GM12878 (cell line): ENCODE measurements around the gene BZW2. TPM values are rescaled to one million over a fixed set of nuclear protein-coding genes. Genes with fewer than 3 reads are reported as not detected.

Source experiments
- ATAC-seq: fragments of 200-7000 bp; cut with Tn5 transposase; 3 replicates; pipeline ENCODE4 v1.9.1; 2020; ENCODE audit warnings: mild to moderate bottlenecking, moderate library complexity
- BruUV-seq: library from RNA; stranded (reverse); fragments of 400-500 nt; replicated peaks from 2 replicates; lab custom pipeline; 2021; lab: Mats Ljungman, UMichigan
- CTCF ChIA-PET: fragments of 300-600 bp; sonication (Branson Sonifier 250); formaldehyde crosslinking; extraction: SDS; loops from one replicate; lab custom pipeline; 2021; ENCODE audit warnings: inconsistent platforms; lab: Yijun Ruan, JAX
- POLR2A ChIA-PET: fragments of 350-600 bp; formaldehyde crosslinking; extraction: SDS; loops from one replicate; lab custom pipeline; 2021; ENCODE audit warnings: inconsistent platforms; lab: Charles Lee
- RAD21 ChIA-PET: fragments of 300-600 bp; sonication (Branson Sonifier 250); formaldehyde crosslinking; loops from one replicate; lab custom pipeline; 2023; ENCODE audit warnings: antibody characterized with exemption; ENCODE audit not compliant: unreplicated experiment; lab: Charles Lee
- SMC1A ChIA-PET: fragments of 300-600 bp; sonication (Branson Sonifier 250); formaldehyde crosslinking; loops from one replicate; lab custom pipeline; 2023; ENCODE audit not compliant: unreplicated experiment, uncharacterized antibody; lab: Charles Lee
- DNase-seq: peaks from one replicate; pipeline ENCODE4 v3.0.0-alpha.2; 2011; ENCODE audit warnings: low read depth, low spot score
- FAIRE-seq: peaks from 3 replicates; lab custom pipeline; 2011; peaks lifted over from hg19 to GRCh38; lab: Jason Lieb, UNC
- H2AFZ ChIP-seq: 2 replicates; pipeline ENCODE4 v1.6.0; 2011; ENCODE audit warnings: low read depth, low read length, control low read depth; ENCODE audit not compliant: control insufficient read depth
- H3K27ac ChIP-seq: 2 replicates; pipeline ENCODE4 v1.5.1; 2011; ENCODE audit warnings: control low read depth; ENCODE audit not compliant: control insufficient read depth, insufficient read depth
- H3K27me3 ChIP-seq, 2 experiments: replicated peaks in 1 of 2; 2 replicates each; pipeline versions ENCODE4 v1.6.0 to v1.6.1; 2011; ENCODE audit warnings: low read length in 1 of 2; ENCODE audit not compliant: control insufficient read depth in 2 of 2, insufficient read depth in 2 of 2
- H3K36me3 ChIP-seq, 2 experiments: 2 replicates each; pipeline ENCODE4 v1.5.1; 2011; ENCODE audit warnings: low read length in 1 of 2; ENCODE audit not compliant: control insufficient read depth in 2 of 2, insufficient read depth in 2 of 2
- H3K4me1 ChIP-seq: 2 replicates; pipeline ENCODE4 v1.6.1; 2011; ENCODE audit warnings: mild to moderate bottlenecking, low read length, moderate library complexity, mixed read lengths; ENCODE audit not compliant: control insufficient read depth, insufficient read depth
- H3K4me2 ChIP-seq: 2 replicates; pipeline ENCODE4 v1.6.0; 2011; ENCODE audit warnings: control low read depth; ENCODE audit not compliant: control insufficient read depth, insufficient read depth
- H3K4me3 ChIP-seq: fragments of 200-600 bp; sonication (generic); 2 replicates; pipeline ENCODE4 v1.5.1; 2016
- H3K79me2 ChIP-seq: 2 replicates; pipeline ENCODE4 v1.6.0; 2011; ENCODE audit warnings: low read length; ENCODE audit not compliant: control insufficient read depth, insufficient read depth
- H3K9ac ChIP-seq: 2 replicates; pipeline ENCODE4 v1.8.0; 2011; ENCODE audit warnings: low read length, control low read depth, mixed read lengths; ENCODE audit not compliant: control insufficient read depth, insufficient read depth
- H3K9me3 ChIP-seq: replicated peaks from 3 replicates; pipeline ENCODE4 v1.5.1; 2011; ENCODE audit warnings: mild to moderate bottlenecking, low read length; ENCODE audit not compliant: control insufficient read depth, insufficient read depth
- H4K20me1 ChIP-seq: 2 replicates; pipeline ENCODE4 v1.6.0; 2011; ENCODE audit not compliant: control insufficient read depth, insufficient read depth
- BHLHE40 ChIP-seq, 2 experiments: fragments of 450-650 bp in 1 of 2; IDR thresholded peaks; 2 replicates each; pipeline ENCODE4 v1.6.1; 2011 to 2017; ENCODE audit warnings: low read depth in 2 of 2, borderline replicate concordance in 1 of 2, improper control_type of control experiment in 1 of 2, low read length in 1 of 2, mild to moderate bottlenecking in 1 of 2
- EP300 ChIP-seq, 2 experiments: fragments of 150-350 bp in 1 of 2; IDR thresholded peaks; 2 replicates each; pipeline ENCODE4 v1.6.1; 2011 to 2012; ENCODE audit warnings: low read depth in 2 of 2, low read length in 2 of 2, borderline replicate concordance in 1 of 2, improper control_type of control experiment in 1 of 2, inconsistent platforms in 1 of 2; ENCODE audit not compliant: control insufficient read depth in 1 of 2
- FOXM1 ChIP-seq: IDR thresholded peaks from 2 replicates; pipeline ENCODE4 v1.6.1; 2012; ENCODE audit warnings: low read depth, mild to moderate bottlenecking, inconsistent platforms, low read length, moderate library complexity
- GABPA ChIP-seq: IDR thresholded peaks from 2 replicates; pipeline ENCODE4 v1.6.1; 2014; ENCODE audit warnings: antibody characterized with exemption, low read depth, mild to moderate bottlenecking, inconsistent platforms
- HCFC1 ChIP-seq: fragments of 150-350 bp; IDR thresholded peaks from 2 replicates; pipeline ENCODE4 v1.6.1; 2014; ENCODE audit warnings: low read length
- MEF2A ChIP-seq: IDR thresholded peaks from 2 replicates; pipeline ENCODE4 v1.6.1; 2011; ENCODE audit warnings: low read depth, mild to moderate bottlenecking, low read length, moderate library complexity; ENCODE audit not compliant: insufficient read depth
- MEF2B ChIP-seq: fragments of 450-650 bp; IDR thresholded peaks from 2 replicates; pipeline ENCODE4 v1.6.1; 2018; ENCODE audit warnings: mild to moderate bottlenecking, moderate library complexity; ENCODE audit not compliant: partially characterized antibody, poor library complexity, severe bottlenecking
- NFIC ChIP-seq: IDR thresholded peaks from 2 replicates; pipeline ENCODE4 v1.6.1; 2012; ENCODE audit warnings: low read depth, mild to moderate bottlenecking, inconsistent platforms, low read length, moderate library complexity
- NFYB ChIP-seq: IDR thresholded peaks from 2 replicates; pipeline ENCODE4 v1.6.1; 2011; ENCODE audit warnings: low read depth, mild to moderate bottlenecking, low read length, improper control_type of control experiment, moderate library complexity; ENCODE audit not compliant: insufficient read depth
- NR2C2 ChIP-seq: IDR thresholded peaks from 2 replicates; pipeline ENCODE4 v1.6.1; 2011; ENCODE audit warnings: borderline replicate concordance, low read depth; ENCODE audit not compliant: control insufficient read depth, insufficient read length
- SIX5 ChIP-seq: IDR thresholded peaks from 2 replicates; pipeline ENCODE4 v1.6.1; 2011; ENCODE audit warnings: mild to moderate bottlenecking, low read depth, low read length, moderate library complexity; ENCODE audit not compliant: severe bottlenecking
- SREBF2 ChIP-seq: IDR thresholded peaks from 2 replicates; pipeline ENCODE4 v1.6.1; 2012; ENCODE audit warnings: mild to moderate bottlenecking, low read length
- SRF ChIP-seq, 2 experiments: IDR thresholded peaks; 2 replicates each; pipeline ENCODE4 v1.6.1; 2011; ENCODE audit warnings: low read depth in 2 of 2, low read length in 2 of 2, mild to moderate bottlenecking in 1 of 2, moderate library complexity in 1 of 2
- SUPT20H ChIP-seq: IDR thresholded peaks from 2 replicates; pipeline ENCODE4 v1.6.1; 2011; ENCODE audit warnings: low read depth, mild to moderate bottlenecking, low read length, moderate library complexity, borderline replicate concordance; ENCODE audit not compliant: control insufficient read depth
- WGBS: methylation state at CpG from one replicate; pipeline ENCODE4 v1.1.6; 2016; ENCODE audit warnings: low lambda C conversion rate; ENCODE audit not compliant: insufficient replicate concordance, insufficient coverage; ENCODE audit errors: missing lambda C conversion rate; 5-methylcytosine and 5-hydroxymethylcytosine counted together
- in situ Hi-C: fragments of 300-500 bp; cut with MboI; formaldehyde crosslinking; loops from 9 replicates; pipeline ENCODE4 v1.14.3; 2018; ENCODE audit warnings: mixed read lengths
- intact Hi-C: fragments of 100-400 bp; cut with micrococcal nuclease; formaldehyde crosslinking; loops from one replicate; pipeline ENCODE4 v1.14.2; 2022; ENCODE audit not compliant: unreplicated experiment
- polyA plus RNA-seq, 11 experiments: library from polyadenylated mRNA; depleted of rRNA in 4 of 11; unstranded in 6 of 11; stranded (reverse) in 5 of 11; fragments of >200 nt; fragmentation: Nextera tagmentation in 4 of 11; fragmentation: Illumina TruSeq in 1 of 11; extraction: Ambion mirVana in 4 of 11; extraction: Trizol in 1 of 11; gene quantifications; 1 replicate in 1 of 11; 2 replicates in 10 of 11; pipeline versions ENCODE4 v1.2.1 to v1.2.3, GENCODE V29; 2011 to 2016; ENCODE audit warnings: inconsistent platforms in 2 of 11, missing spikeins in 2 of 11, low read depth in 1 of 11
- total RNA-seq, 4 experiments: library from RNA; depleted of rRNA in 3 of 4; stranded (reverse); fragments of >200 nt in 3 of 4; fragmentation: Illumina TruSeq in 1 of 4; extraction: Trizol in 1 of 4; gene quantifications; 2 replicates each; pipeline versions ENCODE4 v1.2.1 to v1.2.3, GENCODE V29; 2013 to 2021
- TF ChIP-seq, protein P1 (sequence below): IDR thresholded peaks from 2 replicates; pipeline ENCODE4 v1.6.1; 2011; ENCODE audit warnings: mild to moderate bottlenecking, low read depth, low read length, moderate library complexity; ENCODE audit not compliant: insufficient replicate concordance
- TF ChIP-seq, protein P2 (sequence below): IDR thresholded peaks from 2 replicates; pipeline ENCODE4 v1.6.1; 2012; ENCODE audit warnings: low read depth, low read length, improper control_type of control experiment
- TF ChIP-seq, protein P3 (sequence below): IDR thresholded peaks from 2 replicates; pipeline ENCODE4 v1.6.1; 2012; ENCODE audit warnings: low read depth, low read length, improper control_type of control experiment
- TF ChIP-seq, protein P4 (sequence below): fragments of 450-650 bp; IDR thresholded peaks from 2 replicates; pipeline ENCODE4 v1.6.1; 2017; ENCODE audit warnings: mild to moderate bottlenecking
- TF ChIP-seq, protein P5 (sequence below): IDR thresholded peaks from 2 replicates; pipeline ENCODE4 v1.6.1; 2011; ENCODE audit warnings: low read depth, mild to moderate bottlenecking, low read length, moderate library complexity, borderline replicate concordance; ENCODE audit errors: extremely low read depth

Gene BZW2
- total and polyA plus RNA-seq, 10 of the 15 experiments (the other 5 are each of a cell fraction or from before 2014, with no cell fraction given) = 1.3 to 6.8 (median 3.1) TPM

DNA sequence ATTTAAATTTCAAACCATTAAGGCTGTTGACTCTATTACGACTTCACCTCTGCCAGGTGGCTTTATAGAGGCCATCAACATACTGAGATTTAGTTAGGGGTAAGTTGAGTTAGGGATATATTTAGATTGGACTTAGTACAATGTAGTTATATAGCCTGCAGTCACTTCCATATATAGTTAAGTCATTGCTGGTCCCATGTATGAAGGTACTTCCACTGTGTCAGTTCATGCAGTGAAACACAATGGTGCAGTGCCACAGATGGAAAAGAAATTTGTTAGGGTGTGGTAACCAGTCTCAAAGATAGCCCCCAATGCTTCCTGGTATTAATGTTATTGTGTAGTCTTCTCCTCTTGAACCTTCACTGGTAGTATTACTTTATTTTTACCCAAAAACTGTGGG, 95.0 kb downstream of the BZW2 start:
- H2AFZ ChIP-seq = no peak overlapping the region
- H3K4me3 ChIP-seq = no peak overlapping the region
- H3K9ac ChIP-seq = no peak overlapping the region
- no peaks in the 10 kb centered on the region for H4K20me1 ChIP-seq
- ChIA-PET SMC1A (no interaction called here), RAD21 (no interaction called here), CTCF (no interaction called here), POLR2A (no interaction called here)
- H3K79me2 ChIP-seq = no peaks in the 10 kb centered on the region
- no peaks in the 10 kb centered on the region for H3K9me3 ChIP-seq
- 23% methylated on average over 1 of the region's 1 CpG for WGBS
- FAIRE-seq (no peak), DNase-seq (no peak), ATAC-seq (no peak)
- no peaks in the 10 kb centered on the region for H3K4me1 ChIP-seq
- no TSS peak for BruUV-seq
- in situ Hi-C loops (no loop called here), intact Hi-C loops (no loop called here)
- H3K4me2 ChIP-seq = no peak overlapping the region
- H3K36me3 ChIP-seq = no peaks in the 10 kb centered on the region
- no peaks in the 10 kb centered on the region; a peak in 2 of 4 replicates for H3K27me3 ChIP-seq
- no peak overlapping the region for H3K27ac ChIP-seq
- TF ChIP-seq SRF (IDR thresholded peaks at IDR 0.05; ENCODE audit: low read depth in 2 of 2, low read length in 2 of 2) (no peak), SIX5 (no peak), NR2C2 (no peak), SUPT20H (no peak), FOXM1 (no peak), BHLHE40 (IDR thresholded peaks at IDR 0.05; ENCODE audit: borderline replicate concordance in 1 of 2, low read depth in 2 of 2, low read length in 1 of 2) (no peak), HCFC1 (no peak), MEF2A (no peak), NFIC (no peak), EP300 (IDR thresholded peaks at IDR 0.05; ENCODE audit: borderline replicate concordance in 1 of 2, control insufficient read depth in 1 of 2, low read depth in 2 of 2, low read length in 2 of 2) (no peak), GABPA (no peak), NFYB (no peak), MEF2B (no peak), SREBF2 (no peak)
- TF ChIP-seq, protein P1, sequence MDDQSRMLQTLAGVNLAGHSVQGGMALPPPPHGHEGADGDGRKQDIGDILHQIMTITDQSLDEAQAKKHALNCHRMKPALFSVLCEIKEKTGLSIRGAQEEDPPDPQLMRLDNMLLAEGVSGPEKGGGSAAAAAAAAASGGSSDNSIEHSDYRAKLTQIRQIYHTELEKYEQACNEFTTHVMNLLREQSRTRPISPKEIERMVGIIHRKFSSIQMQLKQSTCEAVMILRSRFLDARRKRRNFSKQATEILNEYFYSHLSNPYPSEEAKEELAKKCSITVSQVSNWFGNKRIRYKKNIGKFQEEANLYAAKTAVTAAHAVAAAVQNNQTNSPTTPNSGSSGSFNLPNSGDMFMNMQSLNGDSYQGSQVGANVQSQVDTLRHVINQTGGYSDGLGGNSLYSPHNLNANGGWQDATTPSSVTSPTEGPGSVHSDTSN = no peak
- TF ChIP-seq, protein P2, sequence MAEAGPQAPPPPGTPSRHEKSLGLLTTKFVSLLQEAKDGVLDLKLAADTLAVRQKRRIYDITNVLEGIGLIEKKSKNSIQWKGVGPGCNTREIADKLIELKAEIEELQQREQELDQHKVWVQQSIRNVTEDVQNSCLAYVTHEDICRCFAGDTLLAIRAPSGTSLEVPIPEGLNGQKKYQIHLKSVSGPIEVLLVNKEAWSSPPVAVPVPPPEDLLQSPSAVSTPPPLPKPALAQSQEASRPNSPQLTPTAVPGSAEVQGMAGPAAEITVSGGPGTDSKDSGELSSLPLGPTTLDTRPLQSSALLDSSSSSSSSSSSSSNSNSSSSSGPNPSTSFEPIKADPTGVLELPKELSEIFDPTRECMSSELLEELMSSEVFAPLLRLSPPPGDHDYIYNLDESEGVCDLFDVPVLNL = no peak
- TF ChIP-seq, protein P3, sequence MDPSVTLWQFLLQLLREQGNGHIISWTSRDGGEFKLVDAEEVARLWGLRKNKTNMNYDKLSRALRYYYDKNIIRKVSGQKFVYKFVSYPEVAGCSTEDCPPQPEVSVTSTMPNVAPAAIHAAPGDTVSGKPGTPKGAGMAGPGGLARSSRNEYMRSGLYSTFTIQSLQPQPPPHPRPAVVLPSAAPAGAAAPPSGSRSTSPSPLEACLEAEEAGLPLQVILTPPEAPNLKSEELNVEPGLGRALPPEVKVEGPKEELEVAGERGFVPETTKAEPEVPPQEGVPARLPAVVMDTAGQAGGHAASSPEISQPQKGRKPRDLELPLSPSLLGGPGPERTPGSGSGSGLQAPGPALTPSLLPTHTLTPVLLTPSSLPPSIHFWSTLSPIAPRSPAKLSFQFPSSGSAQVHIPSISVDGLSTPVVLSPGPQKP = no peak
- TF ChIP-seq, protein P4, sequence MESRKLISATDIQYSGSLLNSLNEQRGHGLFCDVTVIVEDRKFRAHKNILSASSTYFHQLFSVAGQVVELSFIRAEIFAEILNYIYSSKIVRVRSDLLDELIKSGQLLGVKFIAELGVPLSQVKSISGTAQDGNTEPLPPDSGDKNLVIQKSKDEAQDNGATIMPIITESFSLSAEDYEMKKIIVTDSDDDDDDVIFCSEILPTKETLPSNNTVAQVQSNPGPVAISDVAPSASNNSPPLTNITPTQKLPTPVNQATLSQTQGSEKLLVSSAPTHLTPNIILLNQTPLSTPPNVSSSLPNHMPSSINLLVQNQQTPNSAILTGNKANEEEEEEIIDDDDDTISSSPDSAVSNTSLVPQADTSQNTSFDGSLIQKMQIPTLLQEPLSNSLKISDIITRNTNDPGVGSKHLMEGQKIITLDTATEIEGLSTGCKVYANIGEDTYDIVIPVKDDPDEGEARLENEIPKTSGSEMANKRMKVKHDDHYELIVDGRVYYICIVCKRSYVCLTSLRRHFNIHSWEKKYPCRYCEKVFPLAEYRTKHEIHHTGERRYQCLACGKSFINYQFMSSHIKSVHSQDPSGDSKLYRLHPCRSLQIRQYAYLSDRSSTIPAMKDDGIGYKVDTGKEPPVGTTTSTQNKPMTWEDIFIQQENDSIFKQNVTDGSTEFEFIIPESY = no peak
- TF ChIP-seq, protein P5, sequence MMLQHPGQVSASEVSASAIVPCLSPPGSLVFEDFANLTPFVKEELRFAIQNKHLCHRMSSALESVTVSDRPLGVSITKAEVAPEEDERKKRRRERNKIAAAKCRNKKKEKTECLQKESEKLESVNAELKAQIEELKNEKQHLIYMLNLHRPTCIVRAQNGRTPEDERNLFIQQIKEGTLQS = no peak
